HCEC 1CT (cell line): ENCODE results near the gene TMEM82.
A peak's percentile ranks its signal among the peaks of the same experiment; 100 is the strongest.
"Not testable (repeated sequence)": the region's sequence is repeated elsewhere in the genome, so short reads cannot be mapped to it uniquely, and the experiment has no call there.

Experiments used
- DNase-seq: peaks from one replicate; pipeline ENCODE4 v3.0.0-alpha.2; 2017

TMEM82 gene

DNA sequence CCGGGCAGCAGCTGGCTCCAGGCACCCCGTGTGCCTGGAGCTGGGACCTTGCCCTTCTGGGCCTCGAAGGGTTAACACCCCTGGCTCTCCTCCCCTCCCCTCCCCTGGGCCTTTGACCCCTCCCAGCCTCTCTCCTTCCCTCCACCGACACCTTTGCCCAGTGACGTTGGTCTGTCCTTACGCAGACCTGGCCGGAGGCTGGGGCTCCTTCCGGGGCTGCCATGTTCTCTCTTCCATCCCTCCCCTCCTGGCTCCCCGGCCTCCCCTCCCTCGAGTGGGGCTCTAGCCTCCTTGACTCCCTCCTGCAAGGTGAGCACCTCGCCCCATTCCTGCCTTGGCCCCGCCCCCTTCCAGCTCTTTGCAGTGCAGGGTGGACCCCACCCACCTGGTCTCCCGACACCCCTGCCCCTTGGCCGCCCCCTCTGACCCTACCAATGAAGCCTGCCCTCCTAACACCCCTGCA lies at the start of gene TMEM82:
TSS of gene TMEM82 (plus strand) at position 161 of the 463 bp plus-strand sequence. CDS start at position 222, 61 bp downstream.
- no peak for DNase-seq

DNA sequence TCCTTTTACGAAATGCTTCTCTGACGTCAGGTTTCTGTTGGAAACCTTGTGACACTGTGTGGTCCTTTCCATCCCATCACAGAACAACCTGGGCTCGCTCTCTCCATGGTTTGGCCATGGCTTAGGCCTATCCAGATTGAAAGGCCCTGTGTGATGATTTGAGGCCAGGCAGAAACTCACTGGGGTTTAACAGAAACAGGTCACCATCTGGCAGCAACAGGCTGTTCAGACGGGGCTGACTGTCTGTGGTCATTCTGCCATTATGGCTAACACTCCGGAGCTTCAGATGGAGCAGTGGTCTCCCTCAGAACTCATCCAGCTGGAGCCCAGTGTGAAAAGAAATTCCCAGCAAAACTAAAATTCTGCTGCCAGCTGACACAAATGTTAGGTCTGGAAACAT lies 48.9 kb upstream of the TMEM82 start:
- no peak for DNase-seq

DNA sequence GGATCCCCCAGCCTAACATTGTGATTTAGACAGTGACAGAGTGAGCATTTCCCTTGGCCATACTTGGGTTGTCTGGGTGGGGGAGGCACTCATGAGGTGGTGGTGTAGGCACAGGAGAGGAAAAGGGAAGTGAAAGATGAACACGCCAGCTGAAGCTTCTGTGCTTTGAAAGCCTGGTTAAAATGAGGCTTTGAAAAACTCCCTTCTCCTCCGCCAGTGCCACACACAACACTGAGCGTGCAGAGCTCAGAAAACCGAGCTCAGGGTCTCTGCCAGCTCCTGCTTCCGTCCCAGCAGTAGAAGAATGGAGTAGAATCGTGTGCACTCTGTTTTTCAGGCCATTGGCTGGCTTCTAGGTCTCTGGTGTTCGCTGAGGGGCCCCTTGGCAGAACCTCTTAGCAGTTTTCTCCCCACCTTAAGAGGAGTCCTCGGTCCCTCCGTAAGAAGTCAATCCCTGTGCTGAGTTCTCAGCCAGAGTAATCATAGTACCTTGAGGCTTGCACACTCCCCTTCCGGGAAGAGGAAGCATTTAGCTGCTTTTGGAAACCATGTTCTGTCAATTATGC lies 45.3 kb upstream of the TMEM82 start:
- no peak for DNase-seq

DNA sequence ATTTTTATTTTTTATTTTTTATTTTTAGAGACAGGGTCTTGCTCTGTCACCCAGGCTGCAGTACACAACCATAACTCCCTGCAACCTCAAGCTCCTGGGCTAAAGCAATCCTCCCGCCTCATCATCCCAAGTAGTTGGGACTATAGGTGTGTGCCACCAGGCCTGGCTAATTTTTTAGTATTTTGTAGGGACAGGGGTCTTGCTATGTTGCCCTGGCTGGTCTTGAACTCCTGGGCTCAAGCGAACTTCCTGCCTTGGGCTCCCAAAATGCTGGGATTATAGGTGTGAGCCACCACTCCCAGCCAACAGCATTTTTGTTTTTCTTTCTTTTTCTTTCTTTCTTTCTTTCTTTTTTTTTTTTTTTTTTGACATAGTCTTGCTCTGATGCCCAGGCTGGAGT lies 44.1 kb upstream of the TMEM82 start:
- no peak for DNase-seq

DNA sequence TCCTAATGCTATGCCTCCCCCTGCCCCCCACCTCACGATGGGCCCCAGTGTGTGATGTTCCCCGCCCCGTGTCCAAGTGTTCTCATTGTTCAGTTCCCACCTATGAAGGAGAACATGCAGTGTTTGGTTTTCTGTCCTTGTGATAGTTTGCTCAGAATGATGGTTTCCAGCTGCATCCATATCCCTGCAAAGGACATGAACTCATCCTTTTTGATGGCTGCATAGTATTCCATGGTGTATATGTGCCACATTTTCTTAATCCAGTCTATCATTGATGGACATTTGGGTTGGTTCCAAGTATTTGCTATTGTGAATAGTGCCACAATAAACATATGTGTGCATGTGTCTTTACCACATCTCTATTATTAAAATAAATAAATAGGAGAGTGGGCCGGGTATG lies 43.0 kb upstream of the TMEM82 start:
- not testable (repeated sequence) for DNase-seq

DNA sequence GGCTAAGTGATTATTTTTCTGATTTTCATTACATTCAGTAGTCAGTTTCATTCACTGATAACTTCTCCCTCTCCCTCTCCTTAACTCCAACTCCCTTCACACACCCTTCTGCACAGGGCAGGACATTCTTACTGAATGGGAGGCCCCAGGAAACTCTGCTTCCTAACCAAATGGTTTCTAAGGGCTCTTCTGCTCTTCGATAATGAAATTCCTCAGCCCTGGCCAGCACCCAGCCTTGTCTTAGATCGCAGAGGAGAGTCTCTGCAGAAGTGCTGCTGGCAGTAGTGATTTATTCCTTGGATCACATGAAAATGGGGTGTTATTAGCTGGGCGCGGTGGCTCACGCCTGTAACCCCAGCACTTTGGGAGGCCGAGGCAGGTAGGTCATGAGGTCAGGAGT lies 41.8 kb upstream of the TMEM82 start:
- DNase-seq = no peak

DNA sequence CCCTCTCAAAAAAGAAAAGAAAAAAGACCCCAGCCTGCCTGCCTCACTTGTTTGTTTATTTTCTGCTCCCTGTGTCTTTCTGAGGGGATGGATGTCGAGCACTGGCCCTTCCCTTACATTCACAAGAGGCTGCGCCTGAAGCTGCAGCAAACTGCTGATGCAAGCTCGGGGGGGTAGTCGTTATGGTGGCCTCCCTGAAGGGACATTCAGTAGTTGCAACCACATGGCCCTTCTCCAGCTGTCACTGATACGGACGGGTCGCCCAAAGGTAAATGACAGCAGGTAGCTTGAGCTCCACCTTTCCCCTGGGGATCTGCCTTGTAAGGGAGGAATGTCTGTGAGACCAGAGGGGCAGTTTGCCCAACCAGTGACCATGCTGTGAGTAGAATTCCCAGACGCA lies 40.5 kb upstream of the TMEM82 start:
- DNase-seq = no peak

DNA sequence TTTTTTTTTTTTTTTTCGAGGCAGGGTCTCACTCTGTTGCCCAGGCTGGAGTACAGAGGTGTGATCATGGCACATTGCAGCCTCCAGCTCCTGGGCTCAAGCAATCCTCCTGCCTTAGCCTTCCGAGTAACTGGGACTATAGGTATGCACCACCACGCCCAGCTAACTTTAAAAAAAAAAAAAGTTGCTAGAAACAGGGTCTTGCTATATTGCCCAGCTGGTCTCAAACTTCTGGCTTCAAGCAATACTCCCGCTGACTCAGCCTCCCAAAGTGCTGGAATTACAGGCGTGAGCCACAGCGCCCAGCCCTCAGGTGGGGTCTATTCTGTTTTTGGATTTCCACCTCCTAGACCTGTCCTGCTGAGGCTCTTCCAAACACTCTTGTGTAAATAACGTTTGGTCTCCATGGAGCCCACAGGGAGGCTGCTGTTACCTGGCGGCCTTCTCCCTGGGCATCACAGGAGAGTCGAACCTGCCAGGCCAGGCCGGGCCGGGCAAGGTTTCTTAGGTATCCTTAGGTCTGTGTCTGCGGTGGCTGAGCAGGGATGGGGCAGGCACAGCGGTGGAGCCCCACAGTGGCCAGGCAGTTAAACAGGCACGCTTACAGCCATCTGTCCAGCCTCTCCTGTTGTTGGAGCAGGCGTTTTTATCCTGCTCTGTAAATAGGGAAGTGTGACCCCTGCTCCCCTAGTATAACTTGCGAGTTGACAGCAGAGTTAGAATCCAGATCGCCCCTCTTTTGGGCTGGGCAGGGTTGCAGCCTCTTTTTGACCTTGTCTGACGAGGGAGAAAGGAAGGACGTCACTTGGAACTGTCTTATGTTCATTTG lies 39.4 kb upstream of the TMEM82 start:
- peak; percentile 35 for DNase-seq

DNA sequence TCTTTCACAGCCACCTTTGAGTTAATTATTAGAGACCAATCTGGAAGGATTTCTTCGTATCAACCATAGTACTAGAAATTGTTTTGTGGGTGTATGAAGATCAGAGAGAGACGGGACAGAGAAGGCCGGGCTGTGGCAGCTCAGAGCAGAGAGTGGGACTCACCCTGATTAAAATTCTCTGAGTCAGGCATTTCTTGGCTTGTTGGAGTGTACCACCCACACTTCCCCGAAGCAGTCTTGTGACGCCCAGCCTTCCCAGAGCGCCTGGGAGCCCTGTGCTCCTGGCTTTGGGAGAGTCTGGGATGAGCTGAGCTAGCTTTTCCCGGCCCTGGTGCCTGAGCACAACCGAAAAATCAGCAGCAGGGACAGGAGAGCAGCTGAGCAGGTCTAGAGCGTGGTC lies 38.7 kb upstream of the TMEM82 start:
- DNase-seq = peak; percentile 92

DNA sequence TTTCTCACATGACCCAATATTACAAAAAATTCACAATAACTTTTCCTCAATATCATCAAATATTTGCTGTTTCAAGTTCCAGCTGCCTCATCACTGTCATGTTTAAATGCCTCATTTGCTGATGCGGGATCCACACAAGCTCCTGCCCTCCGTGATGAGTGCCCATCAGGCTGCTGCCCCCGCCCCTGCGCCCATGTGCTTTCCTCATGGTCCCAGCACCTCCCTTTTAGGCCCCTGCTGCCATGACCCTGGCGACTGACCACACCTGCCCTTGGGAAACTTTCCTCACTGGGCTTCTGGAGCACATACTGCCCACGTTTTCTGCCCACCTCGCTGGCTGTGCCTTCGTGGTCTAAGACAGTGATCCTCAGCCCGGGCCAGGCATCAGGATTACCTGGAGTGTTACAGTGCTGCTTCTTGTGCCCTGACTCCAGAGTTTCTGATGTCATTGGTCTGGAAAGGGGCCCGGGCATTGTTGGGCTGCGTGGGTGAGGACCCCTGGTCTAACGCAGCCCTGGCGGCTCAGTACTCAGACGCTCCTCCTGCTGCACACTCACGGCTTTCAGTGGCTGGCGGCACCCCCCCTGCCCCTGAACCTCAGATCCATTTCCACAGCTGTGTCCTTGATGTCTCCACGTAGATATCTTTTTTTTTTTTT lies 37.6 kb upstream of the TMEM82 start:
- no peak for DNase-seq

DNA sequence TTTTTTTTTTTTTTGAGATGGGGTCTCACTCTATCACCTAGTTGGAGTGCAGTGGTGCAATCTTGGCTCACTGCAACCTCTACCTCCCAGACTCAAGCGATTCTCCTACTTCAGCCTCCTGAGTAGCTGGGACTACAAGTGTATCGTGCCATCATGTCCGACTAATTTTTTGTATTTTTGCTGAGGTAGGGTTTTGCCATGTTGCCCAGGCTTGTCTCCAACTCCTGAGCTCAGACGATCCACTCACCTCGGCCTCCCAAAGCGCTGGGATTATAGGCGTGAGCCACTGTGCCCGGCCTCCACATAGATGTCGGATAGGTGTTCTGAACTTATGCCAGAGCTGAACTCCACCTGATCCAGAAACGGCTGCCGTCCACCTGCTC lies 37.1 kb upstream of the TMEM82 start:
- DNase-seq = no peak

DNA sequence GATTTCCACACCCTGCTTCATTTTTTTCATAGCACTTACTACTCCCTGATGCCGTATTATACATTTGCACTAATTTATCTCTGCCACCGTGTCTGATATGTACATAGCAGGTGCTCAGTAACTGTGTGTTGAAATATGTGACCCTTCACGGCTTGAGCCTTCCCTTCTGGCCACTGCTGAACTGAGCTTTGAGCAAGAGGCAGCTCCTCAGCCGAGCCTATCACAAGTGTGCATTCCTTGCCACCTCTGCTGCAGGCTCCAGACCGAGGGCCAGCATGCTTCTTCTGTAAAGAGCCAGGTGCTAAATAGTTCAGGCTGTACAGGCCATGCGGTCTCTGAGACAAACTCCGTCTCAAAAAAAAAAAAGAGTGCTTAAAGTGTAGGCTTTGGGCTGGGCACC lies 35.5 kb upstream of the TMEM82 start:
- no peak for DNase-seq

DNA sequence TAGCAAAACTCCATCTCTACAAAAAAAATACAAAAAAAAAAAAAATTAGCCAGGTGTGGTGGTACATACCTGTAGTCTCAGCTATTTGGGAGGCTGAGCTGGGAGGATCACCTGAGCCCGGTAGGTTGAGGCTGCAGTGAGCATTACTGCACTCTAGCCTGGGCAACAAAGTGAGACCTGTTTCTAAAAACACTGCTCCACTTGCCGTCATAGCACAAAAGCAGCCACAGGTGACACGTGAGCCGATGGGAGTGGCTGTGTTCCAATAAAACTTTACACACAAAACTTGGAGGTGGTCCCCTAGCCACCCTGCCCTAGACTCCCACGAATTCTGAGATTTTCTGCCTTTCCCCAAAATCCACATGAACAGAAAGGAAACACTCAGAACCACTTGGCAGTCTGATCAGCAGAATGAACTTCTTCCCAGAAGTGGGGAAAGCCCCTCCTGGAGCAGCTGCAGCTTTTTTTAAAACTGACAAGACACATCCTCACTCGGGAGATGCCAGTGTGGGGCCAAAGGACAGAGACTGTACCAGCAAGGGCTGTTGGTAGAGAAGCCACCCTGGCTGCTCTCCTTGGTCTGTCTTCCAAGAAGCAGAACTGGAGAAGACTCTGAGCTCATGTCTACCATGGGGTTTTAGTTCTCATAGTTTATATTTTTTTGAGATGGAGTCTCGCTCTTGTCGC lies 34.9 kb upstream of the TMEM82 start:
- DNase-seq = no peak

DNA sequence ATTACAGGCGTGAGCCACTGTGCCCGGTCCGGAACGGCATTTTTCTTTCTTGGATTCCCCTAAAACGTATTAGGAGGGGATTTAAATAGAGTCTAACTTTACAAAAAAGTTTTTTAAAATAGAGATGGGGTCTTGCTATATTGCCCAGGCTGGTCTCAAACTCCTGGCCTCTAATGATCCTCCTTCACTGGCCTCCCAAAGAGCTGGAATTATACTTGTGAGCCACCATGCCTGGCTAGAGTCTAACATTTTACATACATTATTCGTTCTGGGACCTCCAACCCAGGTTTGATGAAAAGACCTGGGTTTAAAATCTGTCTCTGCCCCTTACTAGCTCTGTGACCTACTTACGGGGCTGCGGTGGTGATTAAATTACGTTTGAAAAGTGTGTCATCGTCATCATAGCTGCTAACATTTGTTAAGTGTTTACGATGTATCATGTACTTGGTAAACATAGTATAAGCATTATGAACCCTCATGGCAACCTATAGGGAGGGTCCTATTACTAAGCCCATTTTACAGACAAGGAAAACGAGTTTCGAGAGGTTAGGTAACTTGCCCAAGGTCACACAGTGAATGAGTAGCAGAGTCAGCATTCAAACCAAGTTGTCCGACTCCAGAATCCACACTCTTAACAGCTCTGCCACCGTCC lies 33.7 kb upstream of the TMEM82 start:
- DNase-seq = no peak

DNA sequence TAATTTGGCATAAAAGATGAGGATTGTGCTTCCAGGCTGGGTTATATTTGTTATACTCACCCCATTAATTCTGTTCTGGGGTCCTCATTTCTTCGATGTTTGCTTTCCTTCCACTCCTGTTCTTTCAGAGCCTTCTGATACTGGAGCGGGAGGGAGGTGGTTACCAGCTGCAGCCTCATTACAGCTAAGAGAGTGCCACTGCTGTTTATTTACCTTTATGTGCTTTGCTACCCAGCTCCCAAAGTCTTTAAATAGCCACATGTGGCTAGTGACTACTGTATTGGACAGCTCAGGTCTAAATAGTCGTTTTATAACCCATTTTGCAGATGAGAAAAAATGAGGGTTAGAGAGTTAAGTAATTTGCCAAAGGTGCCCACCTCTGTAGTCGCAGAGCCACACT lies 33.1 kb upstream of the TMEM82 start:
- no peak for DNase-seq

DNA sequence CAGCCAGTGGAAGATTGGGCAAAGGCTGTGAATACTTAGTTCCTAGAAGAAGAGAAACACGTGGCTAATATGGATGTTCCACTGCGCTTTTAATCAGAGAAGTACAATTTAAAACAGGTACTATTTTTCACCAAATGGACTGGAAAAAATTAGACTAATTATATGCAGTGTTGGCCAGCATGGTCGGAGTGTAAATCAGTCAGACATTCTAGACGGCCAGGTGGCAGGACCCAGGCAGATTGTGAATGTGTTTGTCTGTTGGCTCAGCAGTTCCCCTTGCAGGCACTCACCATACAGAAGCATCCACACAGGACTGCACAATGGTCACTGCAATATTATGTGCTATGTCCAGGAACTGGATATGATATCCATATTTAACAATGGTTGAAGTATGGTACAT lies 30.1 kb upstream of the TMEM82 start:
- no peak for DNase-seq

DNA sequence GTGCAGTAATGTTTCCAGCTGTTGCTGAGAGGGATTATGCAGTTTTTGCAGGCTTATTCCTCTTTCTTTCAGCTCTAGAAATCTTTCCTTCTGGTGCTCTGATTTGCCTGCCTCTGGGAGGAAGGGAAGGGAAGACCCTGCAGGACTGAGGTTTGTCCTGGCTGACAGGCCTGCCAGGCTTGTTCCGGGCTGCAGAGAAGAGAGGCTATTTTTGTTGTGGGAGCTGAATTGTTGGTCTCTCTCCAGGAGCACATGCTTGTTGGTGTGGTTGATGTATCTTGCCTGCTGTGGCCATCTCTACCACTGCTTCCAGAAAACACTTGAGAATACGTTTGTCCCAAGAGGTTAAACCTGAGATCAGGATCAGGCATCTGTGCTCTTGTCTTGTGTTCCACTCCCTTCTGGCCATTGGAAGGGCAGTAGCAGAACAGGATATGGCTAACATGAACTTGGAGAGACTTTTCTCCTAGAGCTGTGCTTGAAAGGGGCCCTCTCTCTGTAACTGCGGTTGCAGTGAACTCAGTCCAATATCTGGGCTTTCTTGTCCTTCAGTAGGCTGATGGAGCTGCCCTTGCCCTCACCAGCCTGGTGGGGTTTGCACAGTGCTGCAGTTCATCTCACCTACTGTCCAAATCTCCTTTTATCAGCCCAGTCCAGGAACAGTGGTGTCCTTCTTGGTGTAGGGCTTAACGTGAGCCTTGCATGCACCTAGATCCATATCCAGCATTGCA lies 27.7 kb upstream of the TMEM82 start:
- no peak for DNase-seq

DNA sequence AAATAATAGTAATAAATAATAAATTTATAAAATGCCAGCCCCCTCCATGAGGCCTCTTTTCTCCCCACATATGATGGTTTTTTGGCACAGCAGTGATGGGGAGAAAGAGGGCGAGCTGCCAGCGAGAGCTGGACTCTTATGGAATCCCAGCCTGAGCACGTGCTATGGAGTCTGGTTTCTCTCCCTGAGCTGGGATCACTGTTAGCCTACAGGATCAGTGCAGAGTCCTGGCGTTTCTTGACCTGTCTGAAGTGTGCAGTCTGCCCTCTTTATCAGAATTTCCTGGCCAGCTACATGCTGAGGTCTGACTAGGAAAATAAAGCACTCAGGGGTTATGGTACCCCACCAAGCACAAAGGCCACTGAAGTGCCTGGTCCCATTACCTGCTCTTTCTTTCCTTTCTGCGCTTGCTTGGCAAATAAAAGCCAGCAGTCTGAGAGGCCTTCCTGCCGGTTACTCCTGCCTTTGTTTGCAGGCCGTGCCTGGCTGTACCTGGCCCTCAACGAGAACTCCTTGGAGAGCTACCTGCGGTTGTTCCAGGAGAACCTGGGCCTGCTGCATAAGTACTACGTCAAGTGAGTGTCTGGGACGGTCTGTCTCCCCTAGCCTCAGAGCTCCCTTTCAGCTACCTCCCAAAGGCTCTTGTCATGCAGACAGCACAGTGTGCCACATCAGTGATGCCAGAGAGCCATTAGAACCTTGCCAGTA lies 24.7 kb upstream of the TMEM82 start:
- DNase-seq = no peak

DNA sequence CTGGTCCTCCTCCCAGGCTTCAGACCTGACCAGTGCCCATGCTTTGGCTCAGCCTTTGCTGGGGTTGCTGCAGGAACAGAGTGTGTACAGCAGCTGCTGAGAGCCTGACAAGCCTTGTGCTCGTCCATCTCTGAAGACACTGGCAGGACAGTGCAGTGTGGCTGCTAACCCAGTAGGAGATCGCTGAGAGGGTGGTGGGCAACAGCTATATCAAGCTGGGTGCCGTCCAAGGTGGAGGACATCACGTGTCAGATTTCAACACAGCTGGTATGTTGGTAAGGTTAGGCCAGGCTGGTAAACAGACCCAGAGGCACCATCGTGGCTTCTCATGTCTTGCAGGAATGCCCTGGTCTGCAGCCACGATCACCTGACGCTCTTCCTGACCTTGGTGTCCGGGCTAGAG lies 24.1 kb upstream of the TMEM82 start:
- no peak for DNase-seq

DNA sequence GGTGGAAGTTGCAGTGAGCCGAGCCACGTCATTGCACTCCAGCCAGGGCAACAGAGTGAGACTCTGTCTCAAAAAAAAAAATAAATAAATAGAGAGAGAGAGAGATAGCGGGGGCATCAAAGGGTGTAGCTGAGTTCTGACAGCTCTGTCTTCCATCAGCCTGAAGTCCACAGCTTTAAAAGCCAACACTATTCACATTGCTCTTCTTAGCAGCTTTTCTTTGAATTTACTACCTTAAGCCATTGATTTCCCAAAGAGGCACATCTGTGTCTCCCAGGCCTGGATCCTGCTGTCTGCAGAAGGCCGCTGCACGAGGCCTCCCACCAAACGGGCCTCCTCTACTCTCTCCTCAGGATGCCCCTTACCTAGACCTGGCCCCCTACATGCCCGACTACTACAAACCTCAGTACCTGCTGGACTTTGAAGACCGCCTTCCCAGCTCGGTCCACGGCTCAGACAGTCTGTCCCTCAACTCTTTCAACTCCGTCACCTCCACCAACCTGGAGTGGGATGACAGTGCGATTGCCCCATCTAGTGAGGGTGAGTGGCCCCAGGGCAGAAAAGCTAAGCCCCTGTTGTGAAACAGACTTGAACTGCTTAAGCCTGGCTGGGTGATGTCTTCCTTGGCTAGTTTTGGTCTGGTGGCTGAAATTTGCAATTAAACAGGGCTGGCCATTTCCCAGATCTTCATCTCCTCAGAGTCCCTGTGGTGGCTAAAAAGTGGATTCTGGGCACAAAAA lies 22.7 kb upstream of the TMEM82 start:
- no peak for DNase-seq

DNA sequence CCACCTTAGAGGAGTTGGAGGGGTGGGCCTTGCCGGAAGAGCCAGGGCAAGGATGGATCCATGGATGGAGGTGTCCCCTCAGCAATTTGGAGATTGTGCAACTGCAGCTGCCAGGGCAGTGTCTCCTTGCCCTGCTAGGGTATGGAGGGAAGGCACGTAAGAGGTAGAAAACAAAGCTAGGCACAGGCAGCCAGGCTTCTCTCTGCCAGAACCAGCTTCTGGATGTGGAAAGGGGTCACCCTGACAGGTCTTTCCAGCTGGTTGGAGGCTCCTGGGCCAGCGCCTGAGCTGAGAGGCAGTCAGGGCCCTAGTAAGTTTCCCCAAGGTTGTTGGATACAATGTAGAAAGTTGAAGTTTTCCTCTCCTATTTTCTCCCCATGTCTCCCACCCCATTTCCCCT lies 21.4 kb upstream of the TMEM82 start:
- DNase-seq = no peak
